PC-3 (cell line): ENCODE results near the gene UGCG.

ENCODE experiments used
- EZH2 ChIP-seq: fragments of 300-600 bp; sonication (generic); IDR thresholded peaks from one replicate; pipeline ENCODE4 v1.6.1; 2017; ENCODE audit warnings: antibody characterized with exemption, mild to moderate bottlenecking, low read length; ENCODE audit not compliant: unreplicated experiment
- TF ChIP-seq, protein P1 (sequence below): fragments of 300-600 bp; sonication (generic); conservative IDR thresholded peaks from 2 replicates; pipeline ENCODE4 v1.5.1; 2017; ENCODE audit warnings: antibody characterized with exemption, low read depth, mild to moderate bottlenecking, low read length

- TF ChIP-seq, protein P1, sequence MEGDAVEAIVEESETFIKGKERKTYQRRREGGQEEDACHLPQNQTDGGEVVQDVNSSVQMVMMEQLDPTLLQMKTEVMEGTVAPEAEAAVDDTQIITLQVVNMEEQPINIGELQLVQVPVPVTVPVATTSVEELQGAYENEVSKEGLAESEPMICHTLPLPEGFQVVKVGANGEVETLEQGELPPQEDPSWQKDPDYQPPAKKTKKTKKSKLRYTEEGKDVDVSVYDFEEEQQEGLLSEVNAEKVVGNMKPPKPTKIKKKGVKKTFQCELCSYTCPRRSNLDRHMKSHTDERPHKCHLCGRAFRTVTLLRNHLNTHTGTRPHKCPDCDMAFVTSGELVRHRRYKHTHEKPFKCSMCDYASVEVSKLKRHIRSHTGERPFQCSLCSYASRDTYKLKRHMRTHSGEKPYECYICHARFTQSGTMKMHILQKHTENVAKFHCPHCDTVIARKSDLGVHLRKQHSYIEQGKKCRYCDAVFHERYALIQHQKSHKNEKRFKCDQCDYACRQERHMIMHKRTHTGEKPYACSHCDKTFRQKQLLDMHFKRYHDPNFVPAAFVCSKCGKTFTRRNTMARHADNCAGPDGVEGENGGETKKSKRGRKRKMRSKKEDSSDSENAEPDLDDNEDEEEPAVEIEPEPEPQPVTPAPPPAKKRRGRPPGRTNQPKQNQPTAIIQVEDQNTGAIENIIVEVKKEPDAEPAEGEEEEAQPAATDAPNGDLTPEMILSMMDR, result no peak
- TF ChIP-seq EZH2, result no peak
These were observed 46.6 kb downstream of the UGCG start for GRCh38 chr9:111943200-111943599.
